Hypothalamus (tissue), 51 donors: Measurements from ENCODE around the gene PDIA6.

Source experiments
- DNase-seq, 51 donors: peaks; one replicate each; lab custom pipeline; 2025; lab: John Stamatoyannopoulos, UW

PDIA6 gene

DNA sequence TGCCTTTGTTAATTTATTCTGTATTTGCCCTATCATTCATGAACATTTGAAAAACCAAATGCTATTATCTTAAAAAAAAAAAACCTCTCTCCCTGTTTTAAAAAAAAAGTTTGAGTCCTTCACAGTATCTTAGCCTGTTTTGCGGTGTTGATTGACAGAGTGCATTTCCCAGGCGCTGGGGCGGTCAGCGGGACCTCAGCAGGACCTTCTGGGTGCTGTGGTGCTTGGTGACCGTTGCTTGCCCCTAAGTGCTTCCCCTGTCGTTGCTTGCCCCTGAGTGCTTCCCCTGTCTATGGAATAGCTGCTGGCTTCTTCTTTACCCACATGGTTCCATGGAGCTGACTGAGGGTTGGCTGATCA lies 79.0 kb downstream of the PDIA6 start:
- no peak for DNase-seq
